Subcutaneous abdominal adipose tissue (tissue), 5 donors: ENCODE results near the gene PALLD.

ENCODE experiments used
- H3K27ac ChIP-seq: one replicate; pipeline ENCODE4 v1.7.0; 2013; ENCODE audit warnings: low read depth, mild to moderate bottlenecking, inconsistent platforms, low read length, moderate library complexity
- H3K27me3 ChIP-seq, 5 donors: one replicate each; pipeline ENCODE4 v1.7.0; 2013; ENCODE audit warnings: low read length in 5 of 5, inconsistent platforms in 1 of 5; ENCODE audit not compliant: control insufficient read depth in 5 of 5, insufficient read depth in 4 of 5
- H3K36me3 ChIP-seq, 5 donors: one replicate each; pipeline ENCODE4 v1.7.0; 2013; ENCODE audit warnings: low read length in 5 of 5; ENCODE audit not compliant: control insufficient read depth in 5 of 5, insufficient read depth in 5 of 5
- H3K4me1 ChIP-seq, 5 donors: one replicate each; pipeline ENCODE4 v1.7.0; 2013; ENCODE audit warnings: low read length in 5 of 5, mild to moderate bottlenecking in 3 of 5, moderate library complexity in 1 of 5; ENCODE audit not compliant: control insufficient read depth in 5 of 5, insufficient read depth in 5 of 5
- H3K4me3 ChIP-seq, 5 donors: one replicate each; pipeline ENCODE4 v1.7.0; 2013; ENCODE audit warnings: low read length in 5 of 5, low read depth in 1 of 5
- H3K9ac ChIP-seq, 5 donors: one replicate each; pipeline ENCODE4 v1.7.0; 2013; ENCODE audit warnings: low read length in 5 of 5, mild to moderate bottlenecking in 4 of 5, moderate library complexity in 3 of 5
- H3K9me3 ChIP-seq, 5 donors: one replicate each; pipeline ENCODE4 v1.7.0; 2013; ENCODE audit warnings: low read length in 5 of 5; ENCODE audit not compliant: control insufficient read depth in 5 of 5
- donor health status: healthy.
- donor health status: healthy.
- donor health status: healthy.
- donor health status: healthy.
- donor health status: healthy.

Gene PALLD

GRCh38 chr4:168857009-168857408, 360.2 kb downstream of the PALLD start:
- H3K9ac ChIP-seq = no peak overlapping the region
- no peaks in the 10 kb centered on the region for H3K27me3 ChIP-seq
- no peaks in the 10 kb centered on the region for H3K9me3 ChIP-seq
- H3K27ac ChIP-seq = no peak overlapping the region
- no peaks in the 10 kb centered on the region for H3K36me3 ChIP-seq
- no peak overlapping the region for H3K4me3 ChIP-seq
- H3K4me1 ChIP-seq = peaks cover 0 to 26% (median 19%) of the 10 kb centered on the region in 5 donors

- no peak overlapping the region for H3K27ac ChIP-seq
- no peaks in the 10 kb centered on the region for H3K27me3 ChIP-seq
These were observed 360.9 kb downstream of the PALLD start for GRCh38 chr4:168857546-168858314.

DNA sequence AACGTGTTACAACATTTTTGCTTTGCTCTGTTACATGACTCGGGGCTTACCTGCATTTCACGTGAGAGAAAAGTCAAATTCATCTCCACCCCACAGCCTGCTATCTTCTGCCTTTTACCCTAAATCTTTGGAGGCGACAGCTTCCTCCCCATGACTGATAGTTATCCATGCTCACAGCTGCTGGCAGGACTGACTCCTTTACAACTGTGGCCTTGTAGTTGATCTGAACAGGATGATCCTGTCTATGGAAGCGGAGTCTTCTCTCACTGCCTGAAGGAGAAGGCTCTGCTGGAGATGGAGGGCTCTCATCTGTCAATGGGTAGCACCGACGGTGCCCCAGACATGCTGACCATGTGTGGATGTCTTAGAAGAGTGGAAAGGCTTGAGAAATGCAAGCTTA, 362.2 kb downstream of the PALLD start:
- Histone ChIP-seq H3K9me3 (no peaks in the 10 kb centered on the region), H3K4me3 (no peak overlapping the region), H3K4me1 (peaks cover 0 to 17% (median 13%) of the 10 kb centered on the region in 5 donors), H3K27me3 (no peaks in the 10 kb centered on the region), H3K36me3 (peaks cover 0 to 6% (median 0%) of the 10 kb centered on the region in 5 donors), H3K9ac (no peak overlapping the region), H3K27ac (no peak overlapping the region)

More at GRCh38 chr4:168857546-168858314, 360.9 kb downstream of the PALLD start:
- Histone ChIP-seq H3K9ac (no peak overlapping the region), H3K9me3 (no peaks in the 10 kb centered on the region), H3K4me3 (no peak overlapping the region), H3K4me1 (peaks cover 0 to 26% (median 19%) of the 10 kb centered on the region in 5 donors), H3K36me3 (peaks cover 0 to 1% (median 0%) of the 10 kb centered on the region in 5 donors)

DNA sequence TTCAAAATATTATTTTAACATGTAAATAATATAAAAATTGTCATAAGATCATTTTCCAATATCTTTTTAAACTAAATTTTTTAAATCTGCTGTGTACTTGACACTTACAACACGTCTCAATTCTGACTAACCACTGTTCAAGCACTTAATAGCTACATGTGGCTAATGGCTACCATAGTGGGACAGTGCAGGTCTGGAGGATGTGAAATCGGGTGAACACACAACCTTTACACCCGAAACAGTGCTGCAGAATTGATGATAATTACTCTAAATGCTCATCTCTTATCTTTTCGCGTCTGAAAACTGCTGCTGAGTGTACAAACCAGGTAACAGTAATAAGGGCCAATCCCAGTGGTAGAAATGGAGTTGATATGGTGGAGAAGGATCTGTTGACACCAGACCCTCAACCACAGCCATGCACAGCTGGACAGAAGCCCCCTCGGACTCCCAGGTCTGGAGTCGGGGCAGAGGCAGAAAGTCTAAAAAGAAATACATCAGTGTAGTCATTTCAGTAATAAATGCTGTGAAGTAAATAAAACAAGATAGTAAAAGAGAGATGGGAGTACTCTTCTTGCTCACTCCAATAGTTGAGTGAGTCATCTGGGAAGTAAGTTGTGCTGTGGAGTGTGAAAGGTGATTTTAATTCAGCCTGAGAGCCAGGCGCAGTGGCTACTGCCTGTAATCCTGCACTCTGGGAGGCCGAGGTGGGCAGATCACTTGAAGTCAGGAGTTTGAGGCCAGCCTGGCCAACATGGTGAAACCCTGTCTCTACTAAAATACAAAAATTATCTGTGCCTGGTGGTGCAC, 363.2 kb downstream of the PALLD start:
- Histone ChIP-seq H3K4me3 (no peak overlapping the region), H3K27me3 (no peaks in the 10 kb centered on the region), H3K27ac (no peak overlapping the region)

DNA sequence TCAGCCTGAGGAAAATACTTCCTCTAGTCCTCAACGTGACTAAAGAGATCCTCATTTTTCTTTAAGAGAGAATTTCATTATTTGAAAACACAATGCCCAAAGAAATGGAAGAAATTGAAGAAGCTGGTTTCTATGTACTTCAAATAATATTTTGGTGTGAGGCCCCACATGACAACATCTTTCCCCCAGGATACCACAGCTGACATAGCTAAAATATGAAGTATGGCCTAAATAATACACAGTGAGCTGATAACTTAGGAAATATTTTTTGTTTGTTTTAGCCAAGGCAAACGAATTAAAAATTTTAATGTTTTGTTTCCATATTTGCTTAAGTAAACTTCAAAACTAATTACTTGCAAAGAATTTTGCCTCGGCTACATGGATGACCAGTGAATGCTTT, 364.0 kb downstream of the PALLD start:
- no peaks in the 10 kb centered on the region for H3K27me3 ChIP-seq
- H3K4me3 ChIP-seq = no peak overlapping the region
- H3K9ac ChIP-seq = no peak overlapping the region
- no peaks in the 10 kb centered on the region for H3K9me3 ChIP-seq
- peaks cover 0 to 6% (median 0%) of the 10 kb centered on the region in 5 donors for H3K36me3 ChIP-seq
- H3K4me1 ChIP-seq = peaks cover 0 to 22% (median 15%) of the 10 kb centered on the region in 5 donors
- H3K27ac ChIP-seq = no peak overlapping the region

More for the DNA sequence above, 363.2 kb downstream of the PALLD start:
- H3K9ac ChIP-seq = no peak overlapping the region
- H3K9me3 ChIP-seq = no peaks in the 10 kb centered on the region
- H3K4me1 ChIP-seq = peaks cover 0 to 18% (median 10%) of the 10 kb centered on the region in 5 donors
- H3K36me3 ChIP-seq = peaks cover 0 to 6% (median 0%) of the 10 kb centered on the region in 5 donors

DNA sequence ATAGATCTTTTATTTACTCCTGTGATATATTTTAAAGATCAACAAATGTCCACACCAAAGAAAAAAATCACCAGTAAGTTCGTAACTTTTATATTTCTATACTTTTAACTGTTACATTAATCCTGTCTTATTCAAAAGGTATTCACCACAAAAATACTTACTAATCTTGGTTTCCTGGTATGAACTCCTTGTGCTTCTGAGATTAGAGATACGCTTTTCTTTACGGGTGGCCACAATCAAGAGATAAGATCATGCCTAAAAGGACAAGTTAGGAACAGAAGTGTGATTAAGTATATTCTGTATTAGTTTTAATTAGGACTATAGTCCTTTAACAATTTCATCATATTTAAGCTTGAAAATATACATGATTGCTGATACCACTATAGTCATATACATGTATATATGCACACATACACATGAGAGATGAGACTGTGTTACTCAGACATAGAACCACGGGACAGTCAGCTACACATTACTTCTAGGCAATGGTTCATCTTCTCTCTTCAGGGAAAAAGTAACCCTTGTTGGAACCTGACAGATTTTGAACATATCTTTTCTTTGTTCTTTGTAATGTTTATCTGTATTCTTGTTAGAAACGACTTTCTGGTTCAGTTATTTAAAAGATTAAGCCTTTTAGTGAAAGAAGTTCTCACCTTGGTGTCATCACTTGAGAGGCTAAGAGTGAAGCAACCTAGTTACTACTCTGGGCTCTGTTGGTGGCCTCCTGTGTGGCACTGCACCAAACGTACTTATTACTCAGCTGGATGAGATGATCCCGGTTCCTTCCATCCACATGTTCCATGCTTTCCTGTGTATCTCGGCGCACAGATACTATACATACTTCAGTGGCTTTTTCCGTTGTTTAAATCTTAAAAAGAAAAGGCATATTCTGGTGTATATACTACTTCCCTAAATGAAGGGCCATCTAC, 367.1 kb downstream of the PALLD start:
- H3K9me3 ChIP-seq = no peaks in the 10 kb centered on the region
- no peak overlapping the region for H3K9ac ChIP-seq
- H3K27ac ChIP-seq = no peak overlapping the region
- peaks cover 0 to 6% (median 0%) of the 10 kb centered on the region in 5 donors for H3K36me3 ChIP-seq
- H3K4me1 ChIP-seq = peaks cover 0 to 17% (median 12%) of the 10 kb centered on the region in 5 donors
- no peaks in the 10 kb centered on the region for H3K27me3 ChIP-seq
- H3K4me3 ChIP-seq = no peak overlapping the region

DNA sequence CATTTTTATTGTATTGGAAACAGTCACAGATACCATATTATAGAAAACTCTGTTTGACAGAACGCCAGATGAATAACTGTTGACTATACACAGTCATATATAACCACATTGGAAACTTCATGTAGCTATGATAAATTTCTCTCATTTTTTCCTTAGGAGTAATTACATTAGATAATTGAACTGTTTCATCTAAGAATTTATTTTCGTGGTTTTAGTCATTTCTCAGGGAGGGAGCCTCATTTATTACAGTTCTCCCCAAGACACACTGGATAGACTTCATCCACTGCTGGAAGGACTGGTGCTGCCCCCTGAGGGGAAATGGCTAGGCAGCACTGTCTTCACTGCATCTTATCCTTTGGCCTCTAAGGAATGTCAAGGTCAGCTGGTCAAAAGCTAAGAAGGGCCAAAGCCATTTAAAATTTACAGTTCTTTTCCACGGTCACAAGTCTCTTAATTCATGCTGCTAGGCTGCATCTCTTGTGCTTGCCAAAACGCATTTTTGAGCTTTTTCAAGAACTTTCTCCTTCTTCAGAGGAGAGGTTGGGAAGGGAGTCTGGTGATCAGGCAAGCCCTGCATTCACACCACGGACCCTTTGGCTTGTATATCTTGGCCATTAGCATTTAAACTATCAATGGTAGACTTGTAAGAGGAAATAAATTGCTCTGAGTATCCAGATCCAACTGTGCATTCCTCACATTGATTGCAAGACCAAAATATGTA, 368.1 kb downstream of the PALLD start:
- no peak overlapping the region for H3K9ac ChIP-seq
- no peaks in the 10 kb centered on the region for H3K27me3 ChIP-seq
- no peaks in the 10 kb centered on the region for H3K9me3 ChIP-seq
- H3K4me3 ChIP-seq = no peak overlapping the region
- peak overlapping the region; percentile 27 for H3K27ac ChIP-seq
- H3K4me1 ChIP-seq = peaks cover 0 to 15% (median 12%) of the 10 kb centered on the region in 5 donors
- peaks cover 0 to 6% (median 0%) of the 10 kb centered on the region in 5 donors for H3K36me3 ChIP-seq

GRCh38 chr4:168865854-168866253, 369.0 kb downstream of the PALLD start:
- H3K4me3 ChIP-seq = no peak overlapping the region
- no peaks in the 10 kb centered on the region for H3K9me3 ChIP-seq
- no peak overlapping the region for H3K9ac ChIP-seq
- H3K27me3 ChIP-seq = no peaks in the 10 kb centered on the region
- peak overlapping the region; percentile 27 for H3K27ac ChIP-seq
- H3K4me1 ChIP-seq = peaks cover 0 to 12% (median 7%) of the 10 kb centered on the region in 5 donors
- H3K36me3 ChIP-seq = peaks cover 0 to 6% (median 0%) of the 10 kb centered on the region in 5 donors

- no peak overlapping the region for H3K27ac ChIP-seq
- H3K36me3 ChIP-seq = peaks cover 0 to 6% (median 0%) of the 10 kb centered on the region in 5 donors
- H3K4me3 ChIP-seq = no peak overlapping the region
- no peak overlapping the region for H3K9ac ChIP-seq
- no peaks in the 10 kb centered on the region for H3K9me3 ChIP-seq
- H3K27me3 ChIP-seq = no peaks in the 10 kb centered on the region
- H3K4me1 ChIP-seq = peaks cover 0 to 12% (median 7%) of the 10 kb centered on the region in 5 donors
These were observed 369.8 kb downstream of the PALLD start for GRCh38 chr4:168866635-168867034.
